ENCODE measurements around the gene PDE1C.

DNA sequence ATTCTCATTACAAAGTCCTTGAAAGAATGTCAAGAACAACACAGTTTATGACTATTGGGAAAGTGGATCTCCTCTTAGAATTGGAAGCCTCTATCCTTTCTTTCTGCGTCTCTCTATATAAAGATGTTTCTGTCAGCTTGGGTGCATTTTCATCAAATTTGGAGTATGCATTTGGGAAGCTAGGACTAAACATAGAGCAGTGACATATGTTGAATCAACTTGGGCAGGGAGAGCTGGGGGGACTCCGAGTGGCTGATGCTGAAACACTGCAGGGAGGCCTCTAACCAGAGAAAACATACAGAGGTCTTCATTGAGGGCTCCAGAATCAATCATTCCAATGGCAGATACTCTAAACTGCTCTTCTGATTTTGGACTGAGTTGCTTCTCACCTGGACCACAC lies 147.4 kb downstream of the PDE1C start:
- no peak for TF ChIP-seq POLR2A (IDR thresholded peaks at IDR 0.05)
- TF ChIP-seq, protein P1, sequence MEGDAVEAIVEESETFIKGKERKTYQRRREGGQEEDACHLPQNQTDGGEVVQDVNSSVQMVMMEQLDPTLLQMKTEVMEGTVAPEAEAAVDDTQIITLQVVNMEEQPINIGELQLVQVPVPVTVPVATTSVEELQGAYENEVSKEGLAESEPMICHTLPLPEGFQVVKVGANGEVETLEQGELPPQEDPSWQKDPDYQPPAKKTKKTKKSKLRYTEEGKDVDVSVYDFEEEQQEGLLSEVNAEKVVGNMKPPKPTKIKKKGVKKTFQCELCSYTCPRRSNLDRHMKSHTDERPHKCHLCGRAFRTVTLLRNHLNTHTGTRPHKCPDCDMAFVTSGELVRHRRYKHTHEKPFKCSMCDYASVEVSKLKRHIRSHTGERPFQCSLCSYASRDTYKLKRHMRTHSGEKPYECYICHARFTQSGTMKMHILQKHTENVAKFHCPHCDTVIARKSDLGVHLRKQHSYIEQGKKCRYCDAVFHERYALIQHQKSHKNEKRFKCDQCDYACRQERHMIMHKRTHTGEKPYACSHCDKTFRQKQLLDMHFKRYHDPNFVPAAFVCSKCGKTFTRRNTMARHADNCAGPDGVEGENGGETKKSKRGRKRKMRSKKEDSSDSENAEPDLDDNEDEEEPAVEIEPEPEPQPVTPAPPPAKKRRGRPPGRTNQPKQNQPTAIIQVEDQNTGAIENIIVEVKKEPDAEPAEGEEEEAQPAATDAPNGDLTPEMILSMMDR (IDR thresholded peaks at IDR 0.05) = no peak
